H1 (cell line): ENCODE data around the gene MEIOB. TPM values are rescaled to one million over a fixed set of nuclear protein-coding genes. Genes with fewer than 3 reads are reported as not detected.

ENCODE experiments used
- CTCF ChIA-PET: fragments of 300-600 bp; sonication (Branson Sonifier 250); formaldehyde crosslinking; loops from one replicate; lab custom pipeline; 2021; ENCODE audit not compliant: partially characterized antibody; lab: Charles Lee
- POLR2A ChIA-PET: fragments of 300-600 bp; sonication (Branson Sonifier 250); formaldehyde crosslinking; loops from one replicate; lab custom pipeline; 2021; ENCODE audit warnings: inconsistent platforms; ENCODE audit not compliant: partially characterized antibody; lab: Charles Lee
- DNase-seq, 2 experiments: peaks; one replicate each; pipeline versions ENCODE4 v3.0.0 to v3.0.0-alpha.2; 2010 to 2022; ENCODE audit warnings: low spot score in 2 of 2, low read depth in 1 of 2, mixed read lengths in 1 of 2
- FAIRE-seq: peaks from 2 replicates; lab custom pipeline; 2011; peaks lifted over from hg19 to GRCh38; lab: Jason Lieb, UNC
- H2AFZ ChIP-seq: 2 replicates; pipeline ENCODE4 v1.8.1; 2012; ENCODE audit warnings: low read length, inconsistent platforms
- H2AK5ac ChIP-seq: 2 replicates; pipeline ENCODE4 v1.6.1; 2013; ENCODE audit warnings: low read depth, low read length
- H2BK120ac ChIP-seq: replicated peaks from 2 replicates; pipeline ENCODE3; 2013; ENCODE audit warnings: low read depth, low read length, inconsistent platforms
- H2BK12ac ChIP-seq: 2 replicates; pipeline ENCODE4 v1.6.1; 2013; ENCODE audit warnings: low read depth, low read length
- H2BK15ac ChIP-seq: 2 replicates; pipeline ENCODE4 v1.6.1; 2013; ENCODE audit warnings: low read length
- H2BK20ac ChIP-seq: 2 replicates; pipeline ENCODE4 v1.6.1; 2013; ENCODE audit warnings: low read length
- H2BK5ac ChIP-seq: 2 replicates; pipeline ENCODE4 v1.6.1; 2013; ENCODE audit warnings: low read depth, low read length
- H3K14ac ChIP-seq: 2 replicates; pipeline ENCODE4 v1.6.1; 2013; ENCODE audit warnings: inconsistent platforms; ENCODE audit not compliant: insufficient read length
- H3K18ac ChIP-seq: 2 replicates; pipeline ENCODE4 v1.6.1; 2013; ENCODE audit warnings: low read length; ENCODE audit errors: extremely low read depth
- H3K23ac ChIP-seq: 2 replicates; pipeline ENCODE4 v1.6.1; 2013; ENCODE audit warnings: inconsistent platforms; ENCODE audit not compliant: insufficient read length
- H3K23me2 ChIP-seq: 2 replicates; pipeline ENCODE4 v1.6.1; 2013; ENCODE audit warnings: low read depth, low read length
- H3K27ac ChIP-seq: 2 replicates; pipeline ENCODE4 v1.6.1; 2011; ENCODE audit warnings: low read depth, low read length, inconsistent platforms
- H3K27me3 ChIP-seq, 4 experiments: replicated peaks in 1 of 4; 1 replicate in 1 of 4; 2 replicates in 3 of 4; pipeline versions ENCODE4 v1.6.1 to v1.8.1; 2011 to 2013; ENCODE audit warnings: low read length in 3 of 4, mild to moderate bottlenecking in 3 of 4, inconsistent platforms in 2 of 4, mixed read lengths in 2 of 4, moderate library complexity in 1 of 4; ENCODE audit not compliant: control insufficient read depth in 3 of 4, insufficient read depth in 3 of 4; ENCODE audit errors: extremely low read depth in 1 of 4
- H3K36me3 ChIP-seq, 4 experiments: 2 replicates each; pipeline versions ENCODE4 v1.6.1 to v1.8.1; 2011 to 2013; ENCODE audit warnings: mild to moderate bottlenecking in 4 of 4, low read length in 3 of 4, moderate library complexity in 2 of 4, control low read depth in 1 of 4, inconsistent platforms in 1 of 4; ENCODE audit not compliant: insufficient read depth in 4 of 4, control insufficient read depth in 2 of 4
- H3K4ac ChIP-seq: replicated peaks from 2 replicates; pipeline ENCODE3; 2013; ENCODE audit warnings: low read length, low read depth, mixed read lengths, inconsistent platforms; ENCODE audit not compliant: insufficient read length
- H3K4me1 ChIP-seq, 4 experiments: replicated peaks in 1 of 4; 1 replicate in 1 of 4; 2 replicates in 3 of 4; pipeline versions ENCODE4 v1.6.1 to v1.8.1; 2011 to 2013; ENCODE audit warnings: low read length in 3 of 4, inconsistent platforms in 2 of 4, mixed read lengths in 1 of 4; ENCODE audit not compliant: insufficient read depth in 4 of 4, control insufficient read depth in 3 of 4
- H3K4me2 ChIP-seq, 2 experiments: 2 replicates each; pipeline versions ENCODE4 v1.6.1 to v1.8.1; 2011 to 2013; ENCODE audit warnings: low read depth in 2 of 2, low read length in 2 of 2, control low read depth in 1 of 2, inconsistent platforms in 1 of 2, mild to moderate bottlenecking in 1 of 2; ENCODE audit not compliant: insufficient read depth in 1 of 2
- H3K4me3 ChIP-seq, 4 experiments: fragments of 200-600, 300-600 bp in 1 of 4; sonication (generic), shearing (Covaris generic), sonication (Bioruptor Twin) in 1 of 4; 2 replicates each; pipeline versions ENCODE4 v1.5.1 to v1.8.1; 2011 to 2016; ENCODE audit warnings: low read length in 4 of 4, low read depth in 3 of 4, control low read depth in 2 of 4, inconsistent platforms in 2 of 4, mild to moderate bottlenecking in 2 of 4, mixed read lengths in 1 of 4, moderate library complexity in 1 of 4; ENCODE audit not compliant: insufficient read depth in 2 of 4; ENCODE audit errors: extremely low read depth in 1 of 4
- H3K56ac ChIP-seq: replicated peaks from 2 replicates; pipeline ENCODE3; 2013; ENCODE audit warnings: low read depth, mild to moderate bottlenecking, mixed read lengths, low read length, inconsistent platforms; ENCODE audit not compliant: insufficient read length
- H3K79me1 ChIP-seq: 2 replicates; pipeline ENCODE4 v1.6.1; 2013; ENCODE audit warnings: low read depth, low read length, control low read depth
- H3K79me2 ChIP-seq, 2 experiments: 2 replicates each; pipeline versions ENCODE4 v1.6.1 to v1.8.1; 2012 to 2013; ENCODE audit warnings: low read length in 2 of 2, mild to moderate bottlenecking in 2 of 2, inconsistent platforms in 1 of 2; ENCODE audit not compliant: insufficient read depth in 2 of 2, control insufficient read depth in 1 of 2
- H3K9ac ChIP-seq, 4 experiments: replicated peaks in 1 of 4; 1 replicate in 1 of 4; 2 replicates in 3 of 4; pipeline versions ENCODE4 v1.6.1 to v1.8.1; 2011 to 2013; ENCODE audit warnings: low read depth in 3 of 4, low read length in 3 of 4, control low read depth in 2 of 4, mild to moderate bottlenecking in 2 of 4, moderate library complexity in 2 of 4, inconsistent platforms in 1 of 4; ENCODE audit errors: extremely low read depth in 1 of 4
- H3K9me3 ChIP-seq, 2 experiments: 2 replicates each; pipeline versions ENCODE4 v1.6.1 to v1.8.1; 2012 to 2013; ENCODE audit warnings: mild to moderate bottlenecking in 2 of 2, moderate library complexity in 2 of 2, control low read depth in 1 of 2, inconsistent platforms in 1 of 2, low read depth in 1 of 2, low read length in 1 of 2, mixed read lengths in 1 of 2; ENCODE audit not compliant: insufficient read depth in 2 of 2
- H4K20me1 ChIP-seq, 2 experiments: replicated peaks in 1 of 2; 2 replicates each; pipeline versions ENCODE3 to v1.8.1; 2011 to 2013; ENCODE audit warnings: inconsistent platforms in 2 of 2, low read length in 2 of 2, mild to moderate bottlenecking in 1 of 2; ENCODE audit not compliant: insufficient read depth in 2 of 2, control insufficient read depth in 1 of 2
- H4K5ac ChIP-seq: 2 replicates; pipeline ENCODE4 v1.6.1; 2013; ENCODE audit warnings: low read length, low read depth, mixed read lengths, inconsistent platforms; ENCODE audit not compliant: insufficient read length
- H4K8ac ChIP-seq: 2 replicates; pipeline ENCODE4 v1.8.0; 2013; ENCODE audit warnings: mild to moderate bottlenecking, moderate library complexity, low read length, inconsistent platforms; ENCODE audit not compliant: insufficient read depth; ENCODE audit errors: extremely low read depth
- H4K91ac ChIP-seq: replicated peaks from 2 replicates; pipeline ENCODE3; 2013; ENCODE audit warnings: low read length, mixed read lengths, inconsistent platforms; ENCODE audit not compliant: insufficient read length
- BACH1 ChIP-seq: IDR thresholded peaks from 2 replicates; pipeline ENCODE4 v1.6.1; 2012; ENCODE audit warnings: low read length, improper control_type of control experiment
- CHD1 ChIP-seq: IDR thresholded peaks from 2 replicates; pipeline ENCODE4 v1.6.1; 2012; ENCODE audit warnings: low read depth, low read length, improper control_type of control experiment
- YY1 ChIP-seq: IDR thresholded peaks from 2 replicates; pipeline ENCODE4 v1.6.1; 2011; ENCODE audit warnings: low read depth, mild to moderate bottlenecking, low read length
- WGBS, 2 experiments: shearing (Covaris generic) in 1 of 2; methylation state at CpG; one replicate each; pipeline versions ENCODE4 v1.1.6 to v1.1.7; 2013 to 2015; ENCODE audit warnings: low lambda C conversion rate in 2 of 2, mixed read lengths in 2 of 2, inconsistent platforms in 1 of 2, low coverage in 1 of 2, missing lambda C conversion rate in 1 of 2; ENCODE audit not compliant: insufficient replicate concordance in 2 of 2, insufficient coverage in 1 of 2, insufficient read length in 1 of 2; ENCODE audit errors: extremely low coverage in 1 of 2, missing lambda C conversion rate in 1 of 2; 5-methylcytosine and 5-hydroxymethylcytosine counted together
- polyA plus RNA-seq, 7 experiments: library from polyadenylated mRNA; depleted of rRNA in 3 of 7; stranded (reverse) in 5 of 7; unstranded in 2 of 7; fragments of >200 nt in 5 of 7; fragments of 200-250 nt in 2 of 7; gene quantifications; 1 replicate in 5 of 7; 2 replicates in 1 of 7; 4 replicates in 1 of 7; pipeline versions ENCODE4 v1.2.1 to v1.2.3, GENCODE V29; 2011 to 2013; ENCODE audit warnings: missing spikeins in 2 of 7, mixed read lengths in 2 of 7
- total RNA-seq: library from RNA; stranded (reverse); fragmentation: NEBNext Ultra II Directional; extraction: Animal tissue kit (Norgen Biotek cat#: 25700); gene quantifications from 2 replicates; pipeline ENCODE4 v1.2.1, GENCODE V29; 2021

The MEIOB gene
- total and polyA plus RNA-seq, 2 of the 8 experiments (the other 6 are each of a cell fraction or from before 2014, with no cell fraction given): 0.63 to 1.1 TPM

DNA sequence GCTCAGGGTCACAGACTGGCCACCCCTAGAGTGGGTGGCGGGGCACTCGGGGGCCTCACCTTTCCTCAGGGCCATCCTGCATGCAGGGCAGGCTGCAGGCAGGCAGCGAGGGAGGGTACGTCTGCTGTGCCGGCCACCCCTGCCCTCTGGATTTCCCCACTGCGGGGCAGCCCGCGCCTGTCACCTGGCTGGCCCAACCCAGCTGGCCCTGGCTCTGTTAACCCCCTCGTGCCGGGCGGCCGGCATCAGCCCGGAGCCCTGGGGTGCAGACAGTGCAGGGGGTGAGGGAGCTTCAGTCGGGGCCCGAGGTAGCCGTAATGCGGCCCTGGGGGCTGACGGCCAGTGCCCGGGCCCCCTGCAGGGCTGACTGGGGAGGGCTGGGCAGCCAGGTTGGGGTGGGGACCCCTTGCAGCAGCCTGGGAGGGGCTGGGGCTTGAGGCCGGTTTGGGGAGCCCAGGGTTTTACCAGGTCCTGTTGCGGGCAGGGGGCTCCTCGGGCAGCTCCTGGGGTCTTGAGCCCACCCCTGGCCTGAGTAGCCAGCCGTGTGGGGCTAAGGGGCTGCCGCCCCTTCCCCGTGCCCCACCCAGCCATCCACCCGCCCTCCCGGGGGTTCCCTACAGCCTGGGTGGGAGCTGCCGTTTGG is 78.3 kb downstream of the MEIOB start, which contains the start of gene IGFALS:
IGFALS (minus strand) TSS at position 128 of the 643 bp plus-strand sequence; CDS start at position 75, 53 bp downstream.
- Histone ChIP-seq H2BK15ac (no peak within 1 kb of the TSS), H2BK12ac (no peak within 1 kb of the TSS), H3K4me1 (no peaks in the 10 kb centered on the region), H4K5ac (no peak within 1 kb of the TSS), H3K56ac (no peak within 1 kb of the TSS), H3K9me3 (peaks cover 8 to 12% of the 10 kb centered on the region in 2 experiments), H3K4me3 (no peak within 1 kb of the TSS), H3K23ac (no peak within 1 kb of the TSS), H2BK20ac (no peak within 1 kb of the TSS), H3K79me1 (no peaks in the 10 kb centered on the region; the same call in 1 of the 2 replicates), H3K4ac (no peak within 1 kb of the TSS), H2BK5ac (no peak within 1 kb of the TSS), H4K91ac (no peak within 1 kb of the TSS), H4K20me1 (peaks cover 0 to 2% of the 10 kb centered on the region in 2 experiments), H2BK120ac (no peak within 1 kb of the TSS), H3K79me2 (no peaks in the 10 kb centered on the region), H3K27ac (no peak within 1 kb of the TSS), H3K36me3 (peaks cover 0 to 22% (median 0%) of the 10 kb centered on the region in 4 experiments; a peak in 3 of 8 replicates), H3K4me2 (no peak within 1 kb of the TSS), H2AFZ (no peak within 1 kb of the TSS), H3K18ac (no peak within 1 kb of the TSS), H3K27me3 (no peaks in the 10 kb centered on the region), H3K23me2 (no peaks in the 10 kb centered on the region), H3K9ac (no peak within 1 kb of the TSS), H4K8ac (peak within 1 kb of the TSS; percentile 68), H2AK5ac (no peak within 1 kb of the TSS), H3K14ac (no peak within 1 kb of the TSS)
- ChIA-PET POLR2A (interaction anchor here (3.3 to 4.2 kb wide), 3 partner anchors 11 to 22 kb away, joined by 19 to 26 read pairs (median 26); partner anchors contain the start of genes EME2, MRPS34, NME3 and NUBP2), CTCF (interaction anchor here (0.6 to 2.2 kb wide), 8 partner anchors 11 to 48 kb away, joined by 3 to 6 read pairs (median 5); partner anchors contain the start of genes EME2, MRPS34, NUBP2 and SPSB3)
- DNase-seq (no peak), FAIRE-seq (no peak)
- no peak for TF ChIP-seq YY1
- no peak for TF ChIP-seq CHD1
- no peak for TF ChIP-seq BACH1
- 91% methylated on average over 14 of the region's 28 CpGs; no CpG with 5 or more reads in 1 of the 2 experiments for WGBS, 2 experiments
